Duodenal mucosa (tissue), 2 donors: ENCODE results near the gene ALDH1L1.

ENCODE experiments used
- H3K27ac ChIP-seq: one replicate; pipeline ENCODE4 v1.7.0; 2013; ENCODE audit warnings: low read depth, low read length
- H3K27me3 ChIP-seq, 2 donors: one replicate each; pipeline ENCODE4 v1.7.0; 2013; ENCODE audit warnings: low read length in 2 of 2, control low read depth in 1 of 2; ENCODE audit not compliant: insufficient read depth in 2 of 2, control insufficient read depth in 1 of 2
- H3K36me3 ChIP-seq, 2 donors: one replicate each; pipeline ENCODE4 v1.7.0; 2013; ENCODE audit warnings: low read length in 2 of 2, control low read depth in 1 of 2; ENCODE audit not compliant: insufficient read depth in 2 of 2, control insufficient read depth in 1 of 2
- H3K4me1 ChIP-seq, 2 donors: one replicate each; pipeline ENCODE4 v1.7.0; 2013; ENCODE audit warnings: low read length in 2 of 2, control low read depth in 1 of 2; ENCODE audit not compliant: insufficient read depth in 2 of 2, control insufficient read depth in 1 of 2
- H3K4me3 ChIP-seq, 2 donors: one replicate each; pipeline ENCODE4 v1.7.0; 2013; ENCODE audit warnings: low read length in 2 of 2, low read depth in 1 of 2
- H3K9ac ChIP-seq, 2 donors: one replicate each; pipeline ENCODE4 v1.7.0; 2013; ENCODE audit warnings: low read length in 2 of 2, low read depth in 1 of 2
- H3K9me3 ChIP-seq, 2 donors: one replicate each; pipeline ENCODE4 v1.7.0; 2013; ENCODE audit warnings: low read length in 2 of 2, control low read depth in 1 of 2; ENCODE audit not compliant: control insufficient read depth in 1 of 2

The ALDH1L1 gene

GRCh38 chr3:126083511-126083912 is 96.9 kb downstream of the ALDH1L1 start:
- H3K9me3 ChIP-seq = no peaks in the 10 kb centered on the region
- H3K27ac ChIP-seq = peak overlapping the region; percentile 50
- H3K36me3 ChIP-seq = no peaks in the 10 kb centered on the region
- peaks cover 3 to 14% of the 10 kb centered on the region in 2 donors for H3K4me1 ChIP-seq
- H3K4me3 ChIP-seq = peak overlapping the region; percentile 75 to 84
- H3K9ac ChIP-seq = peak overlapping the region; percentile 76 to 78
- H3K27me3 ChIP-seq = no peaks in the 10 kb centered on the region

- Histone ChIP-seq H3K4me3 (peak overlapping the region; percentile 75 to 84), H3K27ac (no peak overlapping the region), H3K36me3 (no peaks in the 10 kb centered on the region), H3K4me1 (peaks cover 3 to 14% of the 10 kb centered on the region in 2 donors), H3K9ac (peak overlapping the region; percentile 76 to 78), H3K9me3 (no peaks in the 10 kb centered on the region), H3K27me3 (no peaks in the 10 kb centered on the region)
These were observed 97.3 kb downstream of the ALDH1L1 start for GRCh38 chr3:126083138-126083445.

- H3K36me3 ChIP-seq = peaks cover 0 to 4% of the 10 kb centered on the region in 2 donors
- H3K27ac ChIP-seq = no peak overlapping the region
- peak overlapping the region; percentile 75 to 84 for H3K4me3 ChIP-seq
- H3K9ac ChIP-seq = peak overlapping the region in 1 of 2 donors; percentile 78
- H3K27me3 ChIP-seq = no peaks in the 10 kb centered on the region
- H3K9me3 ChIP-seq = no peaks in the 10 kb centered on the region
- H3K4me1 ChIP-seq = peaks cover 3 to 14% of the 10 kb centered on the region in 2 donors
These were observed 97.8 kb downstream of the ALDH1L1 start for GRCh38 chr3:126082362-126083137.

- Histone ChIP-seq H3K9ac (no peak overlapping the region), H3K27ac (no peak overlapping the region), H3K4me1 (peaks cover 3 to 14% of the 10 kb centered on the region in 2 donors)
These were observed 98.6 kb downstream of the ALDH1L1 start for GRCh38 chr3:126081618-126082361.

GRCh38 chr3:126080970-126081369 is 99.4 kb downstream of the ALDH1L1 start:
- H3K9ac ChIP-seq = no peak overlapping the region
- no peaks in the 10 kb centered on the region for H3K27me3 ChIP-seq
- H3K9me3 ChIP-seq = no peaks in the 10 kb centered on the region
- no peak overlapping the region for H3K4me3 ChIP-seq
- H3K27ac ChIP-seq = no peak overlapping the region
- H3K4me1 ChIP-seq = peaks cover 3 to 14% of the 10 kb centered on the region in 2 donors
- H3K36me3 ChIP-seq = peaks cover 0 to 4% of the 10 kb centered on the region in 2 donors

More at GRCh38 chr3:126081618-126082361, 98.6 kb downstream of the ALDH1L1 start:
- H3K4me3 ChIP-seq = no peak overlapping the region
- H3K9me3 ChIP-seq = no peaks in the 10 kb centered on the region
- H3K27me3 ChIP-seq = no peaks in the 10 kb centered on the region
- peaks cover 0 to 4% of the 10 kb centered on the region in 2 donors for H3K36me3 ChIP-seq

GRCh38 chr3:126078866-126079265 is 101.5 kb downstream of the ALDH1L1 start:
- Histone ChIP-seq H3K27ac (no peak overlapping the region), H3K36me3 (peaks cover 0 to 4% of the 10 kb centered on the region in 2 donors), H3K4me1 (peaks cover 3 to 10% of the 10 kb centered on the region in 2 donors), H3K9ac (no peak overlapping the region), H3K4me3 (no peak overlapping the region), H3K27me3 (no peaks in the 10 kb centered on the region), H3K9me3 (no peaks in the 10 kb centered on the region)

GRCh38 chr3:126077754-126078153 is 102.6 kb downstream of the ALDH1L1 start:
- peaks cover 0 to 2% of the 10 kb centered on the region in 2 donors for H3K9me3 ChIP-seq
- peaks cover 0 to 7% of the 10 kb centered on the region in 2 donors for H3K36me3 ChIP-seq
- H3K27ac ChIP-seq = no peak overlapping the region
- H3K4me1 ChIP-seq = peaks cover 0 to 7% of the 10 kb centered on the region in 2 donors
- no peak overlapping the region for H3K9ac ChIP-seq
- no peak overlapping the region for H3K4me3 ChIP-seq
- H3K27me3 ChIP-seq = no peaks in the 10 kb centered on the region

GRCh38 chr3:126076140-126076539 is 104.2 kb downstream of the ALDH1L1 start:
- Histone ChIP-seq H3K27ac (no peak overlapping the region), H3K4me1 (no peaks in the 10 kb centered on the region), H3K36me3 (peaks cover 0 to 7% of the 10 kb centered on the region in 2 donors), H3K27me3 (no peaks in the 10 kb centered on the region), H3K4me3 (no peak overlapping the region), H3K9ac (no peak overlapping the region), H3K9me3 (peaks cover 0 to 5% of the 10 kb centered on the region in 2 donors)

GRCh38 chr3:126070146-126070545 is 110.2 kb downstream of the ALDH1L1 start:
- H3K36me3 ChIP-seq = peaks cover 0 to 12% of the 10 kb centered on the region in 2 donors
- H3K27me3 ChIP-seq = no peaks in the 10 kb centered on the region
- H3K4me1 ChIP-seq = peaks cover 0 to 4% of the 10 kb centered on the region in 2 donors
- H3K9ac ChIP-seq = no peak overlapping the region
- no peak overlapping the region for H3K4me3 ChIP-seq
- no peak overlapping the region for H3K27ac ChIP-seq
- H3K9me3 ChIP-seq = peaks cover 0 to 5% of the 10 kb centered on the region in 2 donors

- Histone ChIP-seq H3K27ac (no peak overlapping the region), H3K9ac (no peak overlapping the region), H3K4me3 (no peak overlapping the region), H3K9me3 (peaks cover 0 to 5% of the 10 kb centered on the region in 2 donors), H3K27me3 (no peaks in the 10 kb centered on the region), H3K4me1 (peaks cover 0 to 11% of the 10 kb centered on the region in 2 donors), H3K36me3 (peaks cover 0 to 11% of the 10 kb centered on the region in 2 donors)
These were observed 112.4 kb downstream of the ALDH1L1 start for GRCh38 chr3:126067959-126068358.
